IMR-90 (cell line): Measurements from ENCODE around the gene CFAP251. TPM values are rescaled to one million over a fixed set of nuclear protein-coding genes. Genes with fewer than 3 reads are reported as not detected.

Source experiments
- ATAC-seq: fragments of 200-7000 bp; cut with Tn5 transposase; 2 replicates; pipeline ENCODE4 v1.9.1; 2020; ENCODE audit warnings: low read depth, mild to moderate bottlenecking, moderate library complexity
- BruUV-seq: library from RNA; stranded (reverse); fragments of 400-500 nt; replicated peaks from 2 replicates; lab custom pipeline; 2021; lab: Mats Ljungman, UMichigan
- CTCF ChIA-PET: fragments of 300-600 bp; formaldehyde crosslinking; extraction: SDS; loops from one replicate; lab custom pipeline; 2021; ENCODE audit warnings: antibody characterized with exemption; lab: Yijun Ruan, JAX
- POLR2A ChIA-PET: fragments of 300-600 bp; sonication (Branson Sonifier 250); formaldehyde crosslinking; loops from one replicate; lab custom pipeline; 2022; ENCODE audit warnings: antibody characterized with exemption; ENCODE audit not compliant: unreplicated experiment; lab: Charles Lee
- DNase-seq: peaks from one replicate; pipeline ENCODE4 v3.0.0; 2013
- H2AFZ ChIP-seq: replicated peaks from 2 replicates; pipeline ENCODE3; 2013; ENCODE audit warnings: low read length, mild to moderate bottlenecking; ENCODE audit not compliant: poor library complexity
- H2AK5ac ChIP-seq: 2 replicates; pipeline ENCODE4 v1.6.1; 2013; ENCODE audit warnings: low read depth, low read length, inconsistent platforms
- H2AK9ac ChIP-seq: replicated peaks from 2 replicates; pipeline ENCODE3; 2013; ENCODE audit warnings: mild to moderate bottlenecking, low read depth, low read length, moderate library complexity; ENCODE audit not compliant: poor library complexity
- H2BK120ac ChIP-seq: 2 replicates; pipeline ENCODE4 v1.6.1; 2013; ENCODE audit warnings: low read depth, low read length, inconsistent platforms
- H2BK15ac ChIP-seq: 3 replicates; pipeline ENCODE4 v1.6.1; 2013; ENCODE audit warnings: low read depth, low read length, inconsistent platforms
- H2BK20ac ChIP-seq: 2 replicates; pipeline ENCODE4 v1.6.1; 2013; ENCODE audit warnings: low read depth, mild to moderate bottlenecking, inconsistent platforms, low read length, moderate library complexity
- H2BK5ac ChIP-seq: 2 replicates; pipeline ENCODE4 v1.6.1; 2013; ENCODE audit warnings: mild to moderate bottlenecking, low read depth, low read length, inconsistent platforms; ENCODE audit not compliant: poor library complexity, severe bottlenecking
- H3K14ac ChIP-seq: replicated peaks from 2 replicates; pipeline ENCODE4 v1.6.1; 2013; ENCODE audit warnings: low read depth, low read length, inconsistent platforms
- H3K18ac ChIP-seq: 2 replicates; pipeline ENCODE4 v1.6.1; 2013; ENCODE audit warnings: low read depth, low read length, control low read depth
- H3K23ac ChIP-seq: 2 replicates; pipeline ENCODE4 v1.6.1; 2013; ENCODE audit warnings: low read depth, low read length, inconsistent platforms
- H3K27ac ChIP-seq: 2 replicates; pipeline ENCODE4 v1.5.1; 2013; ENCODE audit warnings: mild to moderate bottlenecking, control low read depth, low read length; ENCODE audit not compliant: insufficient read depth
- H3K27me3 ChIP-seq: 2 replicates; pipeline ENCODE4 v1.6.1; 2013; ENCODE audit warnings: low read length; ENCODE audit not compliant: control insufficient read depth, insufficient read depth
- H3K36me3 ChIP-seq: 2 replicates; pipeline ENCODE4 v1.6.1; 2013; ENCODE audit warnings: low read length, mixed read lengths; ENCODE audit not compliant: control insufficient read depth, insufficient read depth
- H3K4ac ChIP-seq: 2 replicates; pipeline ENCODE4 v1.6.1; 2013; ENCODE audit warnings: low read depth, low read length, inconsistent platforms
- H3K4me1 ChIP-seq: 2 replicates; pipeline ENCODE4 v1.6.1; 2013; ENCODE audit warnings: low read length, mixed read lengths; ENCODE audit not compliant: control insufficient read depth, insufficient read depth
- H3K4me2 ChIP-seq: 2 replicates; pipeline ENCODE4 v1.6.1; 2013; ENCODE audit warnings: low read depth, mild to moderate bottlenecking, control low read depth, low read length, moderate library complexity
- H3K4me3 ChIP-seq: 2 replicates; pipeline ENCODE4 v1.5.1; 2013; ENCODE audit warnings: low read depth, mild to moderate bottlenecking, control low read depth, low read length, moderate library complexity; ENCODE audit not compliant: insufficient read depth
- H3K56ac ChIP-seq: 2 replicates; pipeline ENCODE4 v1.6.1; 2013; ENCODE audit warnings: low read length, inconsistent platforms; ENCODE audit not compliant: insufficient read depth; ENCODE audit errors: extremely low read depth
- H3K79me1 ChIP-seq, 2 experiments: 2 replicates each; pipeline ENCODE4 v1.6.1; 2013; ENCODE audit warnings: low read length in 2 of 2, inconsistent platforms in 1 of 2, low read depth in 1 of 2
- H3K9ac ChIP-seq: 2 replicates; pipeline ENCODE4 v1.6.1; 2013; ENCODE audit warnings: low read depth, low read length, control low read depth
- H3K9me1 ChIP-seq: 2 replicates; pipeline ENCODE4 v1.6.1; 2013; ENCODE audit warnings: low read length, inconsistent platforms; ENCODE audit not compliant: insufficient read depth
- H3K9me3 ChIP-seq: 2 replicates; pipeline ENCODE4 v1.6.1; 2013; ENCODE audit warnings: low read length; ENCODE audit not compliant: control insufficient read depth, insufficient read depth
- H4K20me1 ChIP-seq: 2 replicates; pipeline ENCODE4 v1.6.1; 2013; ENCODE audit warnings: low read length, inconsistent platforms; ENCODE audit not compliant: insufficient read depth
- H4K5ac ChIP-seq: 2 replicates; pipeline ENCODE4 v1.6.1; 2013; ENCODE audit warnings: mild to moderate bottlenecking, low read depth, low read length, control low read depth
- H4K8ac ChIP-seq, 2 experiments: 2 replicates each; pipeline ENCODE4 v1.6.1; 2013; ENCODE audit warnings: low read depth in 2 of 2, low read length in 2 of 2, control low read depth in 1 of 2, inconsistent platforms in 1 of 2
- H4K91ac ChIP-seq: 2 replicates; pipeline ENCODE4 v1.6.1; 2013; ENCODE audit warnings: low read depth, low read length, inconsistent platforms; ENCODE audit not compliant: insufficient read depth
- CHD1 ChIP-seq: IDR thresholded peaks from 2 replicates; pipeline ENCODE4 v1.6.1; 2012; ENCODE audit warnings: low read depth, low read length, improper control_type of control experiment
- RAD21 ChIP-seq: IDR thresholded peaks from 2 replicates; pipeline ENCODE4 v1.6.1; 2012; ENCODE audit warnings: low read length, improper control_type of control experiment
- WGBS, 2 experiments: methylation state at CpG; one replicate each; pipeline versions ENCODE4 v1.1.5 to v1.1.7; 2013; ENCODE audit warnings: missing lambda C conversion rate in 2 of 2; ENCODE audit not compliant: insufficient read length in 1 of 2; ENCODE audit errors: extremely low coverage in 2 of 2; 5-methylcytosine and 5-hydroxymethylcytosine counted together
- dilution Hi-C: fragments of 300-500 bp; cut with HindIII; formaldehyde crosslinking; loops from one replicate; pipeline ENCODE4 v1.14.3; 2018; ENCODE audit warnings: low sequenced_read_pairs; ENCODE audit not compliant: unreplicated experiment
- in situ Hi-C: fragments of 300-500 bp; cut with MboI; formaldehyde crosslinking; loops from 3 replicates; pipeline ENCODE4 v1.14.3; 2019; ENCODE audit warnings: low sequenced_read_pairs, inconsistent platforms, mixed read lengths
- intact Hi-C: fragments of 100-400 bp; cut with micrococcal nuclease; formaldehyde crosslinking; loops from 2 replicates; pipeline ENCODE4 v1.10.0; 2022
- polyA plus RNA-seq, 3 experiments: library from polyadenylated mRNA; depleted of rRNA; stranded (reverse); fragments of >200 nt; gene quantifications; 2 replicates each; pipeline ENCODE4 v1.2.3, GENCODE V29; 2012; ENCODE audit warnings: low replicate concordance in 1 of 3
- total RNA-seq: library from RNA; depleted of rRNA; stranded (reverse); fragments of >200 nt; gene quantifications from 2 replicates; pipeline ENCODE4 v1.2.3, GENCODE V29; 2012

Gene CFAP251
- total and polyA plus RNA-seq, 2 of the 4 experiments (the other 2 are of a cell fraction) = 7.8 to 9.1 TPM

DNA sequence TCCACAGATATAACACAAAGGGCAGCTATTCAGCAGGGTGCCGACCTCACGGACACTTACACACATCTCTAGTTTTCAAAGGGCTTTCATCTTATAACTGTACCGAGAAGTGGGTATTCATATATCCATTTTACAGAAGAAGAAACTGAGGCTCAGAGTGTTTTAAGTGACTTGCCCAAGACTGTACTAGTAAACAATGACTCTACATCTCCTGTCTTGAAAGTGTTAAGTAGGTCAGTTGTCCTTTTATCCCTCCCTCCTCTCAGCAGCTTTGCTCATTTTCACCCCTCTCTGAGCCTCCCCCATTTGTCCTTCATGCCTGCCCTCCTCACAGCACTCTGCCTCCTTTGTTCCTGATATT, 13.8 kb downstream of the CFAP251 start:
- dilution Hi-C loops (no loop called here), intact Hi-C loops (no loop called here), in situ Hi-C loops (no loop called here)
- ChIA-PET POLR2A (no interaction called here), CTCF (no interaction called here)
- H3K27ac ChIP-seq = no peak overlapping the region
- no peak for DNase-seq
- no TSS peak for BruUV-seq
- no peak overlapping the region for H3K23ac ChIP-seq
- H3K36me3 ChIP-seq = peaks cover 6% of the 10 kb centered on the region
- H4K20me1 ChIP-seq = no peaks in the 10 kb centered on the region
- no CpG with 5 or more reads among the region's 3 CpGs for WGBS, 2 experiments
- H3K4me1 ChIP-seq = peaks cover 6% of the 10 kb centered on the region; the same call in 1 of the 2 replicates
- no peak overlapping the region for H3K18ac ChIP-seq
- no peak overlapping the region for H2BK20ac ChIP-seq
- H3K4me3 ChIP-seq = no peak overlapping the region
- no peaks in the 10 kb centered on the region for H3K27me3 ChIP-seq
- H3K79me1 ChIP-seq = 0 out of 4 replicates have a peak, but pooled peaks cover 0 to 6% of the 10 kb centered on the region in 2 experiments
- H4K5ac ChIP-seq = no peak overlapping the region
- no peak overlapping the region for H2BK15ac ChIP-seq
- no peak overlapping the region for H3K4me2 ChIP-seq
- no peak overlapping the region for H4K91ac ChIP-seq
- ATAC-seq = no peak
- H3K14ac ChIP-seq = no peak overlapping the region
- peaks cover 3% of the 10 kb centered on the region; the same call in 1 of the 2 replicates for H3K9me3 ChIP-seq
- no peak overlapping the region for H3K4ac ChIP-seq
- H3K56ac ChIP-seq = no peak overlapping the region
- no peak overlapping the region for H2BK120ac ChIP-seq
- H2AK9ac ChIP-seq = no peak overlapping the region
- H2AFZ ChIP-seq = no peak overlapping the region
- no peak overlapping the region; the same call in 1 of the 2 replicates for H2AK5ac ChIP-seq
- 0 out of 4 replicates have a peak overlapping the region, but pooled peaks of 1 of the 2 experiments have one; percentile 15 for H4K8ac ChIP-seq
- TF ChIP-seq CHD1 = no peak
- TF ChIP-seq RAD21 = no peak
- peaks cover 11% of the 10 kb centered on the region; the same call in 1 of the 2 replicates for H3K9me1 ChIP-seq
- H2BK5ac ChIP-seq = no peak overlapping the region
- H3K9ac ChIP-seq = no peak overlapping the region
